B cell (primary cell): ENCODE results near the gene FCRL5. TPM values are rescaled to one million over a fixed set of nuclear protein-coding genes. Genes with fewer than 3 reads are reported as not detected.
A peak's percentile ranks its signal among the peaks of the same experiment; 100 is the strongest.

Experiments
- ATAC-seq: fragments of 200-7000 bp; cut with Tn5 transposase; one replicate; pipeline ENCODE4 v1.10.0; 2021; ENCODE audit warnings: low read depth, mild to moderate bottlenecking, moderate number of reproducible peaks, moderate library complexity
- CTCF ChIA-PET: fragments of 350-600 bp; sonication (Branson Sonifier 250); formaldehyde crosslinking; loops from one replicate; lab custom pipeline; 2021; ENCODE audit warnings: antibody characterized with exemption, inconsistent platforms; lab: Charles Lee
- POLR2A ChIA-PET: fragments of 350-600 bp; sonication (Branson Sonifier 250); formaldehyde crosslinking; loops from one replicate; lab custom pipeline; 2021; ENCODE audit warnings: antibody characterized with exemption; lab: Charles Lee
- DNase-seq: peaks from one replicate; pipeline ENCODE4 v3.0.0; 2013
- H2AFZ ChIP-seq: 2 replicates; pipeline ENCODE4 v1.6.1; 2012; ENCODE audit warnings: mild to moderate bottlenecking, low read depth, low read length; ENCODE audit not compliant: insufficient read depth, poor library complexity, severe bottlenecking
- H3K27ac ChIP-seq, 2 donors: 1 replicate in 1 of 2; 2 replicates in 1 of 2; pipeline ENCODE4 v1.5.1; 2012 to 2013; ENCODE audit warnings: low read length in 2 of 2, mild to moderate bottlenecking in 2 of 2, moderate library complexity in 1 of 2
- H3K27me3 ChIP-seq, 4 experiments: fragments of 200-600 bp in 1 of 4; sonication (generic) in 1 of 4; replicated peaks in 1 of 4; 1 replicate in 2 of 4; 2 replicates in 2 of 4; pipeline versions ENCODE4 v1.6.1 to v1.7.0; 2013 to 2016; ENCODE audit warnings: low read length in 3 of 4, mild to moderate bottlenecking in 2 of 4, mixed read lengths in 1 of 4, moderate library complexity in 1 of 4; ENCODE audit not compliant: insufficient read depth in 4 of 4, control insufficient read depth in 3 of 4; ENCODE audit errors: control extremely low read depth in 1 of 4
- H3K36me3 ChIP-seq, 2 experiments: replicated peaks in 1 of 2; 1 replicate in 1 of 2; 2 replicates in 1 of 2; pipeline versions ENCODE4 v1.6.1 to v1.7.1; 2013; ENCODE audit warnings: low read length in 1 of 2; ENCODE audit not compliant: insufficient read depth in 2 of 2, control insufficient read depth in 1 of 2; ENCODE audit errors: control extremely low read depth in 1 of 2, extremely low read depth in 1 of 2
- H3K4me1 ChIP-seq, 2 donors: fragments of 200-600 bp in 1 of 2; sonication (generic) in 1 of 2; 1 replicate in 1 of 2; 2 replicates in 1 of 2; pipeline versions ENCODE4 v1.5.1 to v1.6.1; 2013 to 2017; ENCODE audit warnings: low read length in 2 of 2; ENCODE audit not compliant: control insufficient read depth in 2 of 2, insufficient read depth in 2 of 2
- H3K4me2 ChIP-seq: replicated peaks from 2 replicates; pipeline ENCODE3; 2012; ENCODE audit warnings: mild to moderate bottlenecking, low read depth, low read length; ENCODE audit not compliant: poor library complexity, severe bottlenecking
- H3K4me3 ChIP-seq, 5 experiments: fragments of 200-600 bp in 1 of 5; sonication (generic) in 1 of 5; 1 replicate in 3 of 5; 2 replicates in 2 of 5; pipeline versions ENCODE4 v1.5.1 to v1.7.0; 2011 to 2016; ENCODE audit warnings: low read length in 4 of 5, mild to moderate bottlenecking in 4 of 5, low read depth in 2 of 5, control low read depth in 1 of 5, moderate library complexity in 1 of 5; ENCODE audit not compliant: insufficient read depth in 1 of 5; ENCODE audit errors: control extremely low read depth in 1 of 5, extremely low read depth in 1 of 5
- H3K79me2 ChIP-seq: fragments of 200-600 bp; sonication (generic); one replicate; pipeline ENCODE4 v1.6.0; 2016; ENCODE audit warnings: low read length; ENCODE audit not compliant: control insufficient read depth, insufficient read depth
- H3K9ac ChIP-seq: fragments of 200-600 bp; sonication (generic); 2 replicates; pipeline ENCODE4 v1.6.1; 2017; ENCODE audit warnings: mild to moderate bottlenecking, low read length, moderate library complexity
- H3K9me3 ChIP-seq, 3 donors: one replicate each; pipeline versions ENCODE4 v1.6.1 to v1.7.1; 2013; ENCODE audit warnings: low read length in 2 of 3; ENCODE audit not compliant: control insufficient read depth in 2 of 3, insufficient read depth in 1 of 3; ENCODE audit errors: control extremely low read depth in 1 of 3
- H4K20me1 ChIP-seq: 2 replicates; pipeline ENCODE4 v1.6.0; 2012; ENCODE audit warnings: mild to moderate bottlenecking, low read length; ENCODE audit not compliant: insufficient read depth, control insufficient read depth, poor library complexity, severe bottlenecking
- H3K27ac Mint-ChIP-seq: one replicate; pipeline ENCODE4 v1.8.0; 2021; ENCODE audit warnings: mixed read lengths
- H3K27me3 Mint-ChIP-seq: one replicate; pipeline ENCODE4 v1.8.0; 2021; ENCODE audit warnings: mixed read lengths
- H3K4me1 Mint-ChIP-seq: one replicate; pipeline ENCODE4 v1.8.0; 2021; ENCODE audit warnings: mixed read lengths
- H3K4me3 Mint-ChIP-seq: one replicate; pipeline ENCODE4 v1.8.0; 2021; ENCODE audit warnings: mixed read lengths
- H3K9me3 Mint-ChIP-seq: one replicate; pipeline ENCODE4 v1.8.0; 2022; ENCODE audit warnings: mixed read lengths; ENCODE audit not compliant: insufficient read depth
- CTCF ChIP-seq: fragments of 200-600 bp; IDR thresholded peaks from one replicate; pipeline ENCODE4 v1.8.0; 2022; ENCODE audit warnings: antibody characterized with exemption, mild to moderate bottlenecking
- EZH2 ChIP-seq: IDR thresholded peaks from 2 replicates; pipeline ENCODE4 v1.6.1; 2012; ENCODE audit warnings: borderline replicate concordance, low read depth, mild to moderate bottlenecking, moderate library complexity, low read length; ENCODE audit not compliant: insufficient read depth, poor library complexity, severe bottlenecking
- WGBS: methylation state at CpG from one replicate; pipeline ENCODE4 v1.1.5; 2013; ENCODE audit warnings: missing lambda C conversion rate; ENCODE audit not compliant: insufficient coverage; 5-methylcytosine and 5-hydroxymethylcytosine counted together
- intact Hi-C: fragments of 100-400 bp; cut with micrococcal nuclease; formaldehyde crosslinking; loops from one replicate; pipeline ENCODE4 v1.10.0; 2022
- polyA plus RNA-seq: library from polyadenylated mRNA; depleted of rRNA; stranded (reverse); fragments of >200 nt; gene quantifications from 2 replicates; pipeline ENCODE4 v1.2.3, GENCODE V29; 2012
- total RNA-seq, 2 donors: library from RNA; stranded (reverse); fragments of 120-200 nt in 1 of 2; gene quantifications; 1 replicate in 1 of 2; 2 replicates in 1 of 2; pipeline versions ENCODE4 v1.2.3 to v1.2.4, GENCODE V29; 2013 to 2022

Gene FCRL5
- total and polyA plus RNA-seq, 2 donors (not counting 1 experiment from before 2014, with no cell fraction given) = 34.0 to 108 TPM

- H3K4me1 ChIP-seq = peaks cover 20 to 30% of the 10 kb centered on the region in 2 donors
- no peaks in the 10 kb centered on the region for H3K79me2 ChIP-seq
- H3K27me3 ChIP-seq = no peaks in the 10 kb centered on the region
- H3K9me3 ChIP-seq = no peaks in the 10 kb centered on the region
- peaks cover 39% of the 10 kb centered on the region for H3K4me1 Mint-ChIP-seq
- H4K20me1 ChIP-seq = no peaks in the 10 kb centered on the region
- peak; percentile 86 for TF ChIP-seq CTCF
- no peak for TF ChIP-seq EZH2
- H2AFZ ChIP-seq = peak overlapping the region; percentile 41
- peak overlapping the region; percentile 23 for H3K4me2 ChIP-seq
- ChIA-PET POLR2A (no interaction called here), CTCF (interaction anchor here (0.6 to 2.2 kb wide), 40 partner anchors 10 to 1281 kb away, joined by 3 to 39 read pairs (median 4); no protein-coding TSS in a partner anchor)
- DNase-seq (peak; percentile 77), ATAC-seq (peak; percentile 96)
- intact Hi-C loops = loop anchor here (1.0 to 5.0 kb wide), 2 partner anchors 135 to 313 kb away; no protein-coding TSS in a partner anchor
- no peak overlapping the region for H3K27ac ChIP-seq
- H3K9ac ChIP-seq = no peak overlapping the region
- no peaks in the 10 kb centered on the region for H3K36me3 ChIP-seq
- no peaks in the 10 kb centered on the region for H3K27me3 Mint-ChIP-seq
- peak overlapping the region in 1 of 5 experiments; percentile 18 for H3K4me3 ChIP-seq
- H3K27ac Mint-ChIP-seq = peak overlapping the region; percentile 32
- WGBS = 56% methylated on average over 7 of the region's 13 CpGs
- H3K4me3 Mint-ChIP-seq = peak overlapping the region; percentile 73
- no peaks in the 10 kb centered on the region for H3K9me3 Mint-ChIP-seq
Measured at GRCh38 chr1:157505481-157506272, 46.6 kb downstream of the FCRL5 start.

- H3K27me3 ChIP-seq = no peaks in the 10 kb centered on the region
- H3K4me1 ChIP-seq = peaks cover 16 to 20% of the 10 kb centered on the region in 2 donors
- no peaks in the 10 kb centered on the region for H4K20me1 ChIP-seq
- intact Hi-C loops = loop anchor here (1.0 to 5.0 kb wide), 3 partner anchors 134 to 443 kb away; no protein-coding TSS in a partner anchor
- Mint-ChIP-seq H3K27ac (no peak overlapping the region), H3K4me1 (peaks cover 33% of the 10 kb centered on the region), H3K27me3 (no peaks in the 10 kb centered on the region), H3K4me3 (no peak overlapping the region), H3K9me3 (no peaks in the 10 kb centered on the region)
- ATAC-seq (no peak), DNase-seq (no peak)
- TF ChIP-seq CTCF = no peak
- no peak for TF ChIP-seq EZH2
- CTCF ChIA-PET = interaction anchor here (0.9 to 2.2 kb wide), 17 partner anchors 9 to 417 kb away, joined by 3 to 39 read pairs (median 6); no protein-coding TSS in a partner anchor
- H3K9me3 ChIP-seq = no peaks in the 10 kb centered on the region
- WGBS = 94% methylated on average over 3 of the region's 6 CpGs
- no peak overlapping the region for H2AFZ ChIP-seq
- no peak overlapping the region for H3K4me2 ChIP-seq
- H3K36me3 ChIP-seq = no peaks in the 10 kb centered on the region
- H3K79me2 ChIP-seq = no peaks in the 10 kb centered on the region
- H3K9ac ChIP-seq = no peak overlapping the region
- H3K27ac ChIP-seq = no peak overlapping the region
- POLR2A ChIA-PET = no interaction called here
- no peak overlapping the region for H3K4me3 ChIP-seq
Measured at GRCh38 chr1:157504646-157505045, 47.7 kb downstream of the FCRL5 start.
